Ramos (cell line): ENCODE data around the gene SH2D3C.

Experiments
- in situ Hi-C: fragments of 300-500 bp; cut with MboI; formaldehyde crosslinking; loops from one replicate; pipeline ENCODE4 v1.14.3; 2022; ENCODE audit warnings: low sequenced_read_pairs; ENCODE audit not compliant: unreplicated experiment

Gene SH2D3C

DNA sequence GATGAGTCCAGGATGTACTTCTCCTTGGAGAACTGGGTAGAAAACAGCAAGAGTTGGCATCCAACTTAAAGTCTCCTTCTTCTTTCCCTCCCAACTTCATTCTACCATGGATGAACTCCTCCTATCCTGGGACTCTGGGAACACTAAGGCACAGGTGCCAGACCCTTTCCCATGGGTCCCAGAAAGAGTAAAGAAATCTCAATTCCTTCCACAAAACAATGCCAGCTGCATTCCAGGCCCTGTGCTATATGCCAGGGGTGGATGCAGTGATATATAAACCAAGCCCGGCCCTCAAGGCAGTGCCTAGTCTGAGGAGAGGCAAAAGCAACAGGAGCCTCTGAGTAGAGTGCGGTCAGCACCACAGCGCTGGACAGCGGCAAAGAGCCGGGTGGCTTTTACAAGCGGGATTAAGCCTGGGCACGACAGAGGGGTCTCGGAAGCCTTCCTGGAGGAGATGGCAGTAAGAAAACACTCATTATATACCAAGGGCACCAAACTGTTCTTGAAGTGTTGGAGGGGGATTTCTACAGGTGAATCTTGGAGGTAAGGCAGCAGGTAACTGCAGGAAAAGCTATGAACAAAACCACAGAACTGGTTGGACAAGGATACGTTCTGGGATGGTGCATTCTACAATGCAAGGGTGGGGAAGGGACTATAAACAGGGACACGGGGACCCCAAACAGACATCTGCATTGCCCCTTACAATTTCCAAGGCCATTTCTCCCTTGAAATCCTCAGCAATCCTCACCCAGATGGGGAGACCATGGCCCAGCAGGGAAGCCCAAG is 27.0 kb downstream of the SH2D3C start:
- in situ Hi-C loops = no loop called here

DNA sequence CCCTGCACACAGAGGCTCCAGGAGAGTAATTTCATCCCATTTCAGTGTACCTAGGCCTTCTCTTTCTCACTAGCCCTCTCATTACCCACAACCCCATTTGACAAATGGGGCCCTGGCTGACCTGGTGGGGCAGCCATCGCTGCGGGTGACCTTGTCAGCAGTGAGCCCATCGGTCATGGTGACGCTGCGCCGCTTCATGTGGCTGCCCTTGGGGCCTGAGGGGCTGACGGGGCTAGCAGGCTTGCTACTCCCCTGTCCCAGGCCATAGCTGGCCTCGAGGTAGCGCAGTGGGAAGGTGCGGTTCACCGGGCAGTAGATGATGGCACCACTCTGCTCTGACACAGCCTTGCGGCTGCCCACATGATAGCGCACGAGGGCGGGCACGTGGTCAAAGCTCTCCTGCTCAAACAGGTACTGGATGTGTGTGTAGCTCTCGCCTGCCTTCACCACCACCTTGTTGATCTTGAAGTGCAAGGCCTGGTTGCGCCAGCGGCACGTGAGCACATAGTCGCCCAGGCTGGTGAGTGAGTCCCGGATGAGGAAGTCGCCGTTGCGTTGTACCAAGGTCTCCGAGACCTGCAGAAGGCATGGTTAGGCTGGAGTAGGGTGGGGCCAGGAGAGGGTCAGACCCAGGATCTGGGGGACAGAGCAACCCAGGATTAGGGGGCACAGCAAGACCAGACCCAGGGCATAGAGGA is 29.2 kb downstream of the SH2D3C start:
- in situ Hi-C loops = no loop called here

DNA sequence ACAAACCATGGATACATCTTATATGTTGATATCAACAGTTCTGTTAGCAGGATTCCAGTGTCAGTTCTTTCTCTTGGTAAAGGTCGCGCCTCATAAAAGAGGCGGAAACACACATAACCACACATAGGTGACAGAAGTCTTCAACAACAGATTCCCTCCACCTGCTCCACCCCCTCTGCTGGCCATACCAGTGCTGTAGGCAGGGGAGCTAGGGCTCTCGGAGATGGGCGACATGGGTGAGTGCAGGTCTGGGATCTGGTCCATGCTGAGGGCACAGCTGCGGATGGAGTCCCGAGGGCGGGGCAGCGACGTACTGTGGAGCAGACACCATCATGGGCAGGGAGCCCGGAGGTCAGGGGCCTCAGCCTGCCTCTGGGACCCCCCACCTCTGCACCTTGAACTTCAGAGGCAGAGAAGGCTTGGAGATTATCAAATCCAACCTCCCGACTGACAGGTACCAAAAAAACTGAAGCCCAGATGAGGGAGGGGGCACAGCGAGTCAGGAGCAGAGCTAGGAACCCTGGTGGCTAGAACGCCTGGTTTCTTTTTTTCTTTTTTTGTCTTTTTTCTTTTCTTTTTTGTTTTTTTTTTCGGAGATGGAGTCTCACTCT is 31.4 kb downstream of the SH2D3C start:
- in situ Hi-C loops = no loop called here

DNA sequence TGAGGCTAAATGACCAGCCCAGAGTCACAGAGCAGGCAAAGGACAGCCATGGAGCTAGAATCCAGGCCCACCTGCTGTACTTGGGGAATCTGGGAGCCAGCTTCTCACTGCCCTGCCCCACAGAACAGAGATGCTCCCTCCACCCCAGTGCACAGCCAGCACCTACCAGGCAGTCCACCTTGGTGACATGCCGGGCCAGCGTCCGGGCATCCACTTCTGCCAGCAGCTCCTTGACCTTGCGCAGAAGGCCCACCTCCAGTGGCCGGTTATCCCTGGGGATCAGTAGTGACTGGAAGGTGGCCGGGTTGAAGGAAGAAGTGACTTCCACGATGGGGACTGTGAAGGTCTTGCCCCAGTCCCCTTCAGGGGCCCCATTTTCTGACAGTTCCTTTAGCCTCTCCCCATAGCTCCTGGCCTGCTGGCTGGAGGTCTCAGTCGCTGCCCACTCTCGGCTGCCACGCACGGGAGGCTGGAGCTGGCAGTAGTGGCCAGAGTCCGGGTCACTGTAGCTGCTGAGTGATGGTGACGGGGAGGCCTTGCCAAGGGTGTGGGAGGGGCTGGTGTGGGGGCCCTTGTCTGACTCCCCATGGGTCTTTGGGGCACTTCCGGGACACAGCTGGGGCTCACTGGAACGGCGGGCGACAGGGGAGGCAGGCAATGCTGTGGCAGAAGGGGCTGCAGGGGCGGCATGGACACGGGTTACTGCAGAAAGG is 33.9 kb downstream of the SH2D3C start:
- in situ Hi-C loops = no loop called here

DNA sequence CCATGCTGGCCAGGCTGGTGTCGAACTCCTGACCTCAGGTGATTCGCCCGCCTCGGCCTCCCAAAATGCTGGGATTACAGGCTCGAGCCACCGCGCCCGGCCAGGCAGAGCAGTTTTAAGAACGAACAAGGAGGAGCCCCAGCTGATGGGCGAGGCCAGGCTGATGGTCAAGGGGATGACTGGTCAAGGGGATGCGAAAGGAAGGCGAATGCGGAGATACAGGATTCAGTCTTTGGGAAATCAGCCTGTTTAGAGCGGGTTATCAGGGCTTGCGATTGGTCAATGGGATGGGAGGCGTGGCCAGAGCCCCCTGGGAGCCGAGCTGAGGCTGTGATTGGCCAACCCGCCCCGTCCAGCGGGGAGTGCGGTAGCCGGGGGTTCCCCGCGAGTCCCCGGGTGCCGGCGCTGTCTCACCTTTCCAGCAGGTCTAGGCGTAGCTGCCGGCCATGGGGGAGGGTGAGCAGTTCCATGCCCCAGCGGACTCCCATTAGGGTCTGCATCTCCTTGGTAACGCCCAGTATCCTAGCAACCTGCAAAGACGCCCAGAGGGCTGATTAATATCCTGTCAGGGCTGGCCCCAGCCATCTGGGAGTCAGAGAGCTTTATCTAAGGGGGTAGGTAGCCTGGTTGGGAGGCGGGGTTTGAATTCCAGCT is 35.9 kb downstream of the SH2D3C start:
- in situ Hi-C loops = no loop called here

DNA sequence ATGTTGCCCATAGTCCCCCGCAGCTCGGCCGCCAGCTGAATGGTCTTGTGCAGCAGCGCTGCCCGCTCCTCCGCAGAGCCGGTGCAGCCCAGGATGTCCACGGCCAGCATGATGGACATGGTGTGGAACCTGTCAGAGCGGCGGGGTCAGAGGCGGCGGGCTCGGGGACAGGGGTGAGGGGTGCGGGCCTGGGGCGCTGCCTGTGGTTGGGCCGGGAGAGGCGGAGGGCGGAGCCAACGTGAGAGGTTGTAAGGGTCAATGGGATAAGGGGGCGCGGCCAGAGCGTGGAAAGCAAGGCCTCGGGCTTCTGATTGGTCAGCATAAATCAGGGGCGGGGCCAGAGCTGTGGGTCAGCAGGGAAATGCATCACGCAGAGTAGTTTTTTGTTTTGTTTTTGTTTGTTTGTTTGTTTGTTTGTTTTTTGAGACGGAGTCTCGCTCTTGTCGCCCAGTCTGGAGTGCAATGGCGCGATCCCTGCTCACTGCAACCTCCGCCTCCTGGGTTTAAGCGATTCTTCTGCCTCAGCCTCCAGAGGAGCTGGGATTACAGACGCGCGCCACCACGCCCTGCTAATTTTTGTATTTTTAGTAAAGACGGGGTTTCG is 36.5 kb downstream of the SH2D3C start:
- in situ Hi-C loops = no loop called here

DNA sequence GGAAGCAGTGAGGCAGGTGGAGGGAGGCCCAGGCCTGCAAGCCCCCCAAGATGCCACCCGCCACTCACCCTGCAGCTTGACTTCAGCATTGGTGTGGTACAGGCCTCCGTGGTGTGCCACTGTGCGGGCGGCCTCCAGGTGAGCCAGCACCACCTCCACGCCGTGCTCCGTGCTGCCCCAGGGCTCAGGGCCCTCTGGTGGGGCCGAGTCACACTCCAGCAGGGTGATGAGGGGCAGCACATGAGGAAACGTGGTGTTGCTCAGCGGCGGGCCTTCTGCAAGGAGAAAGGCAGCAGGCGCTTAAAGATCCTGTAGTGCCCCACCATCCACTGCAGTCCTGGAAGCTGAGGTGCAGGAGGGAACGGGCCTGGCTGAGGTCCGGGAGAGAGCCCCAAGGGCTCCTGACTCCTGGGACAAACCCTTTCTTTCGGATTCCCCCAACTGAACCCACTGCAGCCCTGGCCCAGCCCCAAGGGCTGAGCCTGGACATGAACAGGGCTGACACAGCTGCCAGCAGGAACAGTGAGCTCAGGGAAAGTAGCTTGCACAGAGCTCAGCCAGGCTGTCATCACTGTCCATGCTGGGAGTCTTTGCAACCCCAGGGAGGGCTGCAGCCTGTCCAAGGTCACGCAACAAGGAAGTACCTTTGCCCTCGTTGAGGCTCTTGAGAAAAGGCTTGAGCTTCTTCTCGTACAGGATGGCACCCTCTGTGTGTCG is 38.7 kb downstream of the SH2D3C start:
- in situ Hi-C loops = loop anchor here (10.0 kb wide), 1 partner anchor 125 kb away; no protein-coding TSS in a partner anchor

DNA sequence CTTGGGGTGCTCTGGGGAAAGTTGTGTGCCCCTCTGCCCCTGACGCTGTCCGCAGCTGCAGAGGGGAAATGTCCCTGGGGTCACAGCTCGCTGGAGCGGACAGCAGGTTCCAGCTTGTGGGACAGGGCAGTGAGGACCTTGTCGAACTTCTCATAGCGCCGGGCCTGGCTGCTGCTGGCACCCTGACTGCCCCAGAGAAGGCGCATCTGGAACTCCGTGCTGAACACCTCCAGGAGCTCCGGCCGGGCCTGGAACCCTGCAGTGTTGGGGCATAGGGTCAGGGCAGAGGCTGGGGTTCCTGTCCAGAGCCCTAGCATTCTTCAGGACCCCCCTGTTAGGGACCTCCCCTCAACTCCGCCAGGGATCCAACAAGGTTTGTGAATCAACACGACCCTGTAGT is 39.8 kb downstream of the SH2D3C start:
- in situ Hi-C loops = loop anchor here (10.0 kb wide), 1 partner anchor 126 kb away; no protein-coding TSS in a partner anchor

DNA sequence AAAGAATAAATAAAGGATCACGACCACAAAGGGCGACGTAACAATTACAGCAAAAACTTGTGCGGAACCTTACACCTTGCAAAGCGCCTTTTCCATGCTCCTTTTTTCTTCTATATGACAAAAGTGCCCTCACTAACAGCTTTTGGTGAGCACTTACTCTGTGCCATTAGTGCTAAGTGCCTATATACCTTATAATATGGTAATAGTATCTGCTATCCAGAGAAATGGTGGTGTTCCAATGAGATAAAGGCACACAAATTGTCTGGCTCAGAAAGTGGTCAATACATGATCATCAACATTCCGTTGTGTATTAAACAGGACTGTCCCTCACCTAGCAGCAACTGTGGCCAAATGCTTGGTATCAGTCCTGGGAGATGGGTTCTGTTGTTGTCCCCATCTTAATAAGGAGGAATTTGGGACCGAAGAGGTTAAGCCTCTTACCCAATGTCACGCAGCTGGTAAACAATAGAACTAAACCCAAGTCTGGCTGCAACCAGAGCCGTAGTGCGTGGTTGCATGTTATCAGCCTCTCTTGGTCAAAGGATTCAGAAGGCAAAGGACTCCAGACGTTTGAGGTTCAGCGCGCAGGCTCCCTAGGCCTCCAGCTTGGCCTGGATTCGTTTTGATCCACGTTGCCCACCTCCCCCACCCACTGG is 42.8 kb downstream of the SH2D3C start:
- in situ Hi-C loops = loop anchor here (10.0 kb wide), 1 partner anchor 129 kb away; no protein-coding TSS in a partner anchor

DNA sequence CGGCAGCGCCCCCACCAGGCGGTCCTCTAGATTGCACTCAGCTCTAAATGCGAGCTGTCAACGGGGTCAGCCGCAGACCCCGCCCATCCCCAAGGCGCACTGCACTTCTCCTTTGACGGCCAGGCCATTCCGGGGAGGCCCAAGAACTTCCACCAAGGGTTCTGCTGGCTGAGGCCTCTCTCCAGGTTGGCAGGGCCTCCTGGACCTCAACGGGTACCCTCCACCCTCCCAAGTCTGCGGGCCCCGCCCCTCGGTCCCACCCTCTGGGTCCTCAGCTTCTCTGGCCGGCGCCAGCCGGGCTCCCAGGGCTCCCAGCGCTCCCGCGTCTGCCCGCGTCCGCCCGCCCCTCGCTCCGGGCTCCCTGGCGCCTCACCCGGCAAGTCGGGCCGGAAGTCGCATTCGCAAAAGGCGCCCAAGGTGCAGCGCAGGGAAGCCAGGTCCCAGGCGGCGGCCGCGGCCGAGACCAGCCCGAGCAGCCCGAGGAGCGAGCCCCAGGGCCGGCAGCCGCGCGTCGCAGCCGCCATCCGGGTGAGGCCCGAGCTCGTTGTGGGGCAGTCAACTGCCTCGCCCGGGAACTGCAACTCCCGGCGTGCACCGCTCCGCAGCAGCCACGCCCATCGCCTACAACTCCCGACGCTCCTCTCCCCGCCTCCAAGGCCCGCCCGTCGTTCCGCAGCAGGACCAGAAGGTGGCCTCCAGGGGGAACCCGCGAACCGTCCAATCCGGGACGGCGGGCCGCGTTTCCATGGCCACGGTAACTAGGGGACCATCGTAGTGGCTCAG is 43.5 kb downstream of the SH2D3C start, which contains the start of gene TOR2A:
Gene TOR2A (minus strand): TSS at position 548 of the 783 bp plus-strand sequence. CDS start 24 bp downstream, at position 524.
- in situ Hi-C loops = loop anchor here (5.0 to 10.0 kb wide), 2 partner anchors 130 to 233 kb away; no protein-coding TSS in a partner anchor

DNA sequence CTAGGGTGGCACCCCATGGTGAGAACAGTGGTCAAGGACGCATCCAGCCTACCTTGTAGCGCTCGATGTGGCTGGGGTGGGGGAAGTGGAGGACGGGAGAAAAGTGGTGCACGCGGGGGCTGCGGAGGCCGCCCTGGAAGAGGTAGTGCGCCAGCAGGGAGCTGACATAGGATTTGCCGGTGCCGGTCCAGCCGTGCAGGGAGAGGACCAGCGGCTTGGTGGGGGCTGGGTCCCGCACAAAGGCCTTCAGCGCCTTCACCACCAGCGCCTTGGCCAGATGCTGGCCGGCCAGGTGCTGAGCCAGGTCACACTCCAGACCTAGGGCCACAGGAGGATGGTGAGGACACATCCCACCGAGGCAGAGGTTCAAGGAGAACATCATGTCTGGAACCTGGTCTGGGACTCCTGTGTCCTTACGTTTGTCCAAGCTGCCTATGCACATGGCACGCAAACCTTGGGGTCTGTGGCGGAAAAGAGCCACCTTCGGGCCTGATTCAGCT is 44.2 kb downstream of the SH2D3C start:
- in situ Hi-C loops = loop anchor here (5.0 to 10.0 kb wide), 2 partner anchors 131 to 232 kb away; no protein-coding TSS in a partner anchor

DNA sequence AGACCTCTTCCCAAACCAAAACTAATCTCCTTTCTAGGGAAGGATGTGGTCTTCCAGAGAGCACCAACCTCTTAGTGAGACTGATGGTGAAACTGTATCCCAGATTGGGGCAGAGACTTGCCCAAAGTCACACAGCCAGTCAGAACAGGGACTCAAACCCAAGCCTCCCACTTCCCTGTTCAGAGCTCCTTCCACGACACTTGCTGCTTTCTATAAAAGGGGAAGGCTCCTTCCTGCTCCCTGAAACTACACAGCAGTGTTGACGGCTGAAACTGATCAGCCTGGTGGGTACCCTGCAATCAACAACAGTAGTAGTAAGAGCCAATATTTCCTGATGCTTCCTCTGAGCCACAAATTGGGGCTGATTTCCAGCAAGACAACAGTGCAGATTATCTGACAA is 44.9 kb downstream of the SH2D3C start:
- in situ Hi-C loops = loop anchor here (5.0 to 10.0 kb wide), 2 partner anchors 131 to 231 kb away; no protein-coding TSS in a partner anchor

DNA sequence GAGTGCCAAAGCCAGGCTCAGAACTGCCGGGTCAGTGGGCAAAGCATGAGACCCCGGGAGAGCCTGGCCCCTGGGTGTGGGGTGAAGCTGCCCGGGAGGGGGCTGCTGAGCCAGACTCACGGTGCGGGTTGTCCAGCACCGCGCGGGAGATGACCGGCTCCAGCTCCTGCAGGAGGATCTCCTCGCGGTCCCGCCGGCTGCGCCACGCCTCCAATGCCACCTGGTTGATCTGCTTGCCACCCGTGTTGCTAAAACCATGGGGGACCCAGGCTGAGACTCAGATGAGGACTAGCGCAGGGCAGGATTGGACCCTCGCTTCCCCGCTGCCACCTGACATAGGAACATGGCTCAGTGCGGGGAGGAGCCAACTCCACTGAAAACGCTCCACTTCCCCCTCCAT is 46.0 kb downstream of the SH2D3C start:
- in situ Hi-C loops = loop anchor here (5.0 to 10.0 kb wide), 2 partner anchors 132 to 230 kb away; no protein-coding TSS in a partner anchor

DNA sequence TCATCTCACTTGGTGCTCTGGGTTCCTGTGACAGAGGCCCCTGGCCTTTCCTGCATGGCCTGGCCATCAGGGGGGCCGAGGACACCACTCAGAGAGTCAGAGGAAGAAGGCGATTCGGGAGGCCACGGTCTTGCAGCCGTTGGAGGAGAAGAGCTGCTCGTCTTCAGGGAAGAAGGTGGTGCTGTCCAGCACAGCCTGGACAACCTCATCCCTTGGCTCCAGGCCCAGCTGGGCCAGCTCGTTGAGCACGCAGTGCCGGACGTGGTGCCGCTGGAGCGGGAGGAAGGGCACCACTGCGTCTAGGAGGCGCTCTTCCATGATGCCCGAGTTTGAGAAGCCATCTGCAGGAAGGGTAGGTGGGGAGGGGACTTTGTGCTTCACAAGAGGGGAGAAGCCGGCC is 46.5 kb downstream of the SH2D3C start:
- in situ Hi-C loops = loop anchor here (5.0 to 10.0 kb wide), 2 partner anchors 133 to 230 kb away; no protein-coding TSS in a partner anchor

DNA sequence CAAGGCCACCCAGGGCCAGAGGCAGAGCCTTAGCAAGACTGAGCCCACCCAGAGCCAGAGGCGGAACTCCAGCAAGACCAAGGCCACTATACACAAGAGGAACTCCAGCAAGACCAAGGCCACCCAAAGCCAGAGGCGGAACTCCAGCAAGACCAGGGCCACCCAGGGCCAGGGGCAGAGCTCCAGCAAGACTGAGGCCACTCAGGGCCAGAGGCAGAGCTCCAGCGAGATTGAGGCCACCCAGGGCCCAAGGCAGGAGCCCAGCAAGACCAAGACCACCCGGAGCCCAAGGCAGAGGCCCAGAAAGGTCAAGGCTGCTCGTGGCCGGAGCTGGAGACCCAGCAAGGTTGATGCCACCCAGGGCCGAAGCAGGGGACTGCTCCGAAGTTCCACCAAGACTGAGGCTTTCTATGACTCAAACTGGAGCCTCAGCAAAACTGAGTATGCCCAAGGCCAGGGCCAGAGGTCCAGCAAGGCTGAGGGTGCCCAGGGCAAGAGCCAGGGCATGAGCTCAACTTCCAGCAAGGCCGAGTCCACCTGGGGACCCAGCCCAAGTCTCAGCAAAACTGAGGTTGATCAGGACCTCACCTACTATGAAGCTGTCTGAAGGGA is 47.6 kb downstream of the SH2D3C start:
- in situ Hi-C loops = loop anchor here (5.0 to 10.0 kb wide), 2 partner anchors 134 to 229 kb away; no protein-coding TSS in a partner anchor

DNA sequence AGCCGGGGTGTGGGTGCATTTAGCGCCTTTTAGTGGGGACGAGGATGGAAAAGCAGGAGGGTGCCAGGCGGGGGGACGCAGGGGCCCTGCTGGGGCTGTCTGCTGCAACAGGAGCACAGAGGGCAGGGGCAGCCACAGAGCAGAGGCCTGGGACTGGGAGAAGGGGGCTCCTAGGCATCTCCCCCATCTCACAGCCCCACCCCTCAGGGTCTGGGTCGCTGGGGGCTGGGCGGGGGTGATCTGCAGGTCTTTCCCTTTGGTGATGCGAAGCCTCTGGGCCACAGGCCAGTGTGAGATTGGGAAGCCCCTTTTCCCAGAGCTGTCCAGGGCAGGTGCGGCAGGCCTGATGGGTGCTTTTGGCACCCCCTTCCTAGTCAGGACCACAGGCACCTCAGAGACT is 48.2 kb downstream of the SH2D3C start:
- in situ Hi-C loops = loop anchor here (5.0 to 10.0 kb wide), 2 partner anchors 135 to 228 kb away; no protein-coding TSS in a partner anchor
